HepG2 (cell line): ENCODE data around the gene RERE. TPM values are rescaled to one million over a fixed set of nuclear protein-coding genes. Genes with fewer than 3 reads are reported as not detected.

ENCODE experiments used
- ATAC-seq: fragments of 200-7000 bp; cut with Tn5 transposase; 3 replicates; pipeline ENCODE4 v1.9.1; 2020; ENCODE audit warnings: mild to moderate bottlenecking, moderate library complexity
- BruUV-seq: library from RNA; stranded (reverse); fragments of 400-500 nt; replicated peaks from 2 replicates; lab custom pipeline; 2021; lab: Mats Ljungman, UMichigan
- CTCF ChIA-PET: fragments of 300-600 bp; formaldehyde crosslinking; extraction: SDS; loops from one replicate; lab custom pipeline; 2021; ENCODE audit warnings: low total read pairs, inconsistent platforms, low intra/inter-chr PET ratio; lab: Yijun Ruan, JAX
- POLR2A ChIA-PET: fragments of 350-600 bp; sonication (Branson Sonifier 250); formaldehyde crosslinking; loops from one replicate; lab custom pipeline; 2020; ENCODE audit warnings: antibody characterized with exemption, inconsistent platforms; lab: Yijun Ruan, JAX
- DNase-seq: peaks from one replicate; pipeline ENCODE4 v3.0.0-alpha.2; 2015; ENCODE audit warnings: low spot score
- FAIRE-seq: peaks from 3 replicates; lab custom pipeline; 2011; peaks lifted over from hg19 to GRCh38; lab: Jason Lieb, UNC
- H2AFZ ChIP-seq: one replicate; pipeline ENCODE4 v1.6.1; 2011; ENCODE audit warnings: low read length, inconsistent platforms
- H3K27ac ChIP-seq: fragments of 300-600 bp; 3 replicates; pipeline ENCODE4 v1.8.0; 2011; ENCODE audit warnings: mixed run types, mild to moderate bottlenecking, mixed read lengths, low read length, inconsistent platforms; ENCODE audit not compliant: insufficient read depth; ENCODE audit errors: extremely low read length
- H3K27me3 ChIP-seq, 2 experiments: fragments of 200-600 bp in 1 of 2; 2 replicates in 1 of 2; 3 replicates in 1 of 2; pipeline versions ENCODE4 v1.6.0 to v1.8.0; 2011; ENCODE audit warnings: low read length in 2 of 2, mild to moderate bottlenecking in 2 of 2, moderate library complexity in 2 of 2, inconsistent platforms in 1 of 2; ENCODE audit not compliant: insufficient read depth in 2 of 2, control insufficient read depth in 1 of 2
- H3K36me3 ChIP-seq, 2 experiments: fragments of 200-600 bp in 1 of 2; replicated peaks in 1 of 2; 2 replicates in 1 of 2; 3 replicates in 1 of 2; pipeline versions ENCODE4 v1.5.1 to v1.8.0; 2011; ENCODE audit warnings: low read length in 2 of 2, inconsistent platforms in 1 of 2; ENCODE audit not compliant: insufficient read depth in 2 of 2, control insufficient read depth in 1 of 2
- H3K4me1 ChIP-seq: 2 replicates; pipeline ENCODE4 v1.5.1; 2012; ENCODE audit warnings: low read length, inconsistent platforms; ENCODE audit not compliant: insufficient read depth
- H3K4me2 ChIP-seq: 2 replicates; pipeline ENCODE4 v1.6.0; 2011; ENCODE audit warnings: low read depth, low read length, inconsistent platforms
- H3K4me3 ChIP-seq, 3 experiments: fragments of 200-600 bp in 1 of 3; sonication (generic), shearing (Covaris generic) in 1 of 3; replicated peaks in 1 of 3; 2 replicates each; pipeline ENCODE4 v1.5.1; 2011 to 2016; ENCODE audit warnings: low read length in 3 of 3, inconsistent platforms in 2 of 3, low read depth in 2 of 3, mild to moderate bottlenecking in 2 of 3, control low read depth in 1 of 3, mixed read lengths in 1 of 3; ENCODE audit not compliant: insufficient read depth in 1 of 3
- H3K79me2 ChIP-seq: one replicate; pipeline ENCODE4 v1.6.1; 2011; ENCODE audit warnings: low read length, inconsistent platforms; ENCODE audit not compliant: insufficient read depth
- H3K9ac ChIP-seq: 2 replicates; pipeline ENCODE4 v1.6.0; 2011; ENCODE audit warnings: mild to moderate bottlenecking, low read depth, low read length, inconsistent platforms; ENCODE audit not compliant: insufficient read depth
- H3K9me3 ChIP-seq: 2 replicates; pipeline ENCODE4 v1.5.1; 2012; ENCODE audit warnings: mild to moderate bottlenecking, low read length
- H4K20me1 ChIP-seq: 2 replicates; pipeline ENCODE4 v1.6.0; 2011; ENCODE audit warnings: inconsistent platforms, mild to moderate bottlenecking, low read length, moderate library complexity; ENCODE audit not compliant: insufficient read depth
- ATAD3A ChIP-seq: sonication (generic); formaldehyde crosslinking; IDR thresholded peaks from 2 replicates; pipeline ENCODE4 v1.4.0; 2020; ENCODE audit warnings: missing genetic modification reagents
- BCLAF1 ChIP-seq: fragments of 450-650 bp; IDR thresholded peaks from 2 replicates; pipeline ENCODE4 v1.6.1; 2017; ENCODE audit warnings: mild to moderate bottlenecking
- CSRNP2 ChIP-seq: sonication (generic); formaldehyde crosslinking; conservative IDR thresholded peaks from 2 replicates; pipeline ENCODE4 v1.8.0; 2022; ENCODE audit warnings: low read depth, missing genetic modification reagents
- HCFC1 ChIP-seq: fragments of 150-350 bp; IDR thresholded peaks from 2 replicates; pipeline ENCODE4 v1.6.1; 2014; ENCODE audit warnings: low read depth, low read length
- HDAC6 ChIP-seq: fragments of 200-600 bp; sonication (generic); IDR thresholded peaks from 2 replicates; pipeline ENCODE4 v1.7.0; 2017; ENCODE audit warnings: mild to moderate bottlenecking, antibody characterized with exemption, low read length, low read depth
- KLF16 ChIP-seq, 2 experiments: sonication (generic) in 1 of 2; formaldehyde crosslinking in 1 of 2; IDR thresholded peaks; 2 replicates each; pipeline versions ENCODE4 v1.6.1 to v1.8.0; 2016 to 2023; ENCODE audit warnings: missing genetic modification reagents in 2 of 2, missing compliant biosample characterization in 1 of 2
- MAZ ChIP-seq, 2 experiments: sonication (generic) in 1 of 2; formaldehyde crosslinking in 1 of 2; IDR thresholded peaks; 2 replicates each; pipeline versions ENCODE4 v1.5.0 to v1.6.1; 2012 to 2020; ENCODE audit warnings: low read depth in 2 of 2, mild to moderate bottlenecking in 2 of 2, borderline replicate concordance in 1 of 2, improper control_type of control experiment in 1 of 2, low read length in 1 of 2, missing genetic modification reagents in 1 of 2, moderate library complexity in 1 of 2
- MXD4 ChIP-seq: IDR thresholded peaks from 2 replicates; pipeline ENCODE4 v1.6.1; 2016; ENCODE audit warnings: mild to moderate bottlenecking, missing biosample characterization, missing genetic modification reagents
- NR2F1 ChIP-seq, 2 experiments: fragments of 450-650 bp in 1 of 2; formaldehyde crosslinking in 1 of 2; IDR thresholded peaks; 2 replicates each; pipeline versions ENCODE4 v1.5.0 to v1.6.1; 2016 to 2020; ENCODE audit warnings: mild to moderate bottlenecking in 1 of 2, missing compliant biosample characterization in 1 of 2, missing genetic modification reagents in 1 of 2, moderate library complexity in 1 of 2
- ZNF564 ChIP-seq: sonication (generic); formaldehyde crosslinking; IDR thresholded peaks from 2 replicates; pipeline ENCODE4 v1.8.1; 2023; ENCODE audit warnings: mild to moderate bottlenecking, missing genetic modification reagents
- ZNF577 ChIP-seq: sonication (generic); formaldehyde crosslinking; IDR thresholded peaks from 2 replicates; pipeline ENCODE4 v1.4.0; 2020; ENCODE audit warnings: mild to moderate bottlenecking, low read depth, missing genetic modification reagents, borderline replicate concordance
- ZNF615 ChIP-seq: sonication (generic); formaldehyde crosslinking; IDR thresholded peaks from 2 replicates; pipeline ENCODE4 v1.5.0; 2020; ENCODE audit warnings: mild to moderate bottlenecking, missing genetic modification reagents, borderline replicate concordance
- WGBS: methylation state at CpG from one replicate; pipeline ENCODE4 v1.1.6; 2017; ENCODE audit warnings: low lambda C conversion rate; 5-methylcytosine and 5-hydroxymethylcytosine counted together
- in situ Hi-C: cut with HindIII; loops from 2 replicates; pipeline ENCODE4 v1.10.0; 2017; ENCODE audit warnings: low pct_unique_long_range_greater_than_20kb; ENCODE audit not compliant: extremely low pct_ligation_motif_present
- intact Hi-C: fragments of 100-400 bp; cut with micrococcal nuclease; formaldehyde crosslinking; loops from one replicate; pipeline ENCODE4 v1.10.0; 2022; ENCODE audit not compliant: unreplicated experiment
- polyA plus RNA-seq, 8 experiments: library from polyadenylated mRNA; depleted of rRNA in 3 of 8; stranded (reverse) in 7 of 8; unstranded in 1 of 8; fragments of >200 nt; fragmentation: Illumina TruSeq in 4 of 8; extraction: Trizol in 4 of 8; gene quantifications; 2 replicates each; pipeline versions ENCODE4 v1.2.1 to v1.2.3, GENCODE V29; 2011 to 2016; ENCODE audit warnings: low read depth in 4 of 8, missing spikeins in 1 of 8, mixed read lengths in 1 of 8; ENCODE audit not compliant: insufficient read depth in 1 of 8
- total RNA-seq, 5 experiments: library from RNA; depleted of rRNA; stranded (reverse); fragments of >200 nt; fragmentation: Illumina TruSeq; extraction: Trizol; gene quantifications; 2 replicates each; pipeline ENCODE4 v1.2.3, GENCODE V29; 2016; ENCODE audit warnings: low read depth in 1 of 5
- TF ChIP-seq, protein P1 (sequence below): IDR thresholded peaks from 2 replicates; pipeline ENCODE4 v1.6.1; 2018; ENCODE audit warnings: missing genetic modification reagents
- TF ChIP-seq, protein P2 (sequence below): sonication (generic); formaldehyde crosslinking; IDR thresholded peaks from 2 replicates; pipeline ENCODE4 v1.5.0; 2020; ENCODE audit warnings: missing genetic modification reagents

RERE gene
- total and polyA plus RNA-seq, 2 of the 13 experiments (the other 11 are each of a cell fraction or from before 2014, with no cell fraction given), result 18.3 to 21.9 TPM

DNA sequence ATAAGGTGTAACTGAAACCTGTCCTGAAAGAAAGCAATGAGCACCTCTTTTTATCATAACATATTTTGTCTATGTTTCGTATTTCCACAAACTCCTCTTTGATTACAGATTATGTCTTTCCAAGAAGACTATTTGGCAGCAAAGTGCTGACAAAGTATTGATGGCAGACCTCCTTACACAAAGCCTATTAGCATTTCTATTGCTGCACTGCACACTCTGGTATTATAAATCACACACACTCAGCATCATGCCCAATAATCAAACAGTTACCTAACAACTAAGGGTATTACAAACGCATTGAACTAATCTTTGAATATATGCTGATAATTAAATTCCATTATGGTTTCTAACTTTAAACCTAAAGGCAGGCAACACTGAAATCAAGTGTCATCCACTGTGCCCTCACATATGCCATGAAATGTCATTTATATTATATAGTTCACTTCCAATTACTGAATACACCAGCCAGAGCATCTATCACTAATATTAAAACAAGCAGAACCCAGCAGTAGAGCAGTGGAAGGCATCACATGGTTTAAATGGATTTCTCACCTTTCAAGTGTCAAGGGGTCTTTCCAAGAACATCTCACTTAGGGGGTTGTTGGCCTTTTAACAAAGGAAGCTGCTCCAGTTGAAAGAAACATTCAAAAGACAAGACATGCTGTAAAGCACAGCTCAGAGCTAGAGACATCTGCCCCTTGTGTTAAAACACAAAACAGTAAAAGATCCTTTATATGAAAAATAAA is 239.1 kb downstream of the RERE start (continued):
- TF ChIP-seq CSRNP2, result no peak
- no peak for TF ChIP-seq BCLAF1
- TF ChIP-seq, protein P1, sequence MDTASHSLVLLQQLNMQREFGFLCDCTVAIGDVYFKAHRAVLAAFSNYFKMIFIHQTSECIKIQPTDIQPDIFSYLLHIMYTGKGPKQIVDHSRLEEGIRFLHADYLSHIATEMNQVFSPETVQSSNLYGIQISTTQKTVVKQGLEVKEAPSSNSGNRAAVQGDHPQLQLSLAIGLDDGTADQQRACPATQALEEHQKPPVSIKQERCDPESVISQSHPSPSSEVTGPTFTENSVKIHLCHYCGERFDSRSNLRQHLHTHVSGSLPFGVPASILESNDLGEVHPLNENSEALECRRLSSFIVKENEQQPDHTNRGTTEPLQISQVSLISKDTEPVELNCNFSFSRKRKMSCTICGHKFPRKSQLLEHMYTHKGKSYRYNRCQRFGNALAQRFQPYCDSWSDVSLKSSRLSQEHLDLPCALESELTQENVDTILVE (CRISPR knock-in tag), result no peak
- TF ChIP-seq KLF16 (CRISPR knock-in tag; IDR thresholded peaks at IDR 0.05), result no peak
- TF ChIP-seq MXD4 (CRISPR knock-in tag), result no peak

DNA sequence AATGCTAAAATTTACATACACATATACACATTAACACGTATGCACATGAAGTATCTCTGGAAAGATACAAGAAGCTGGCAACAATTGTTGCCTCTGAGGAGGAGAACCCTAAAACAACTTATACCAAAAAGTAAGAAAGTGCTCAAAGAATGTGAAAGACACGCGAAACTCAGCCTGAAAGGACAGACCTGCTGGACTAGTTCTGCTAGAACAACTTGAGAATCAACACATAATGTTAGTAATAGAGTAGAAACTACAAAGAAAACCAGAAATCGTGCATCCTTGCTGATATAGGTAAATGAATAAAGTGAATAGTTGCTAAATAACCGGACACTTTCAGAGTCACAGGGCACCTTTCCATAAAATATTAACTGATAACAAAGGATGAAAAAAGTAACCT is 242.5 kb downstream of the RERE start:
- CTCF ChIA-PET, result no interaction called here
- H3K27me3 ChIP-seq, result no peaks in the 10 kb centered on the region
- ATAC-seq (no peak), DNase-seq (no peak), FAIRE-seq (no peak)
- H3K79me2 ChIP-seq, result peaks cover 64% of the 10 kb centered on the region
- H3K4me3 ChIP-seq, result no peak overlapping the region
- peak overlapping the region; percentile 3 for H3K27ac ChIP-seq
- in situ Hi-C loops (loop anchor here (25.0 kb wide), 1 partner anchor 262 kb away; no protein-coding TSS in a partner anchor), intact Hi-C loops (no loop called here)
- 95% methylated on average over 5 of the region's 5 CpGs for WGBS
- H3K4me1 ChIP-seq, result peaks cover 59% of the 10 kb centered on the region
- no peak overlapping the region for H3K4me2 ChIP-seq
- H4K20me1 ChIP-seq, result no peaks in the 10 kb centered on the region; the same call in 1 of the 2 replicates
- peaks cover 6 to 9% of the 10 kb centered on the region in 2 experiments for H3K36me3 ChIP-seq
- no peaks in the 10 kb centered on the region for H3K9me3 ChIP-seq
- H2AFZ ChIP-seq, result no peak overlapping the region
- no peak overlapping the region for H3K9ac ChIP-seq
- POLR2A ChIA-PET, result no interaction called here
- no TSS peak for BruUV-seq
- TF ChIP-seq ATAD3A (CRISPR knock-in tag) (no peak), HCFC1 (no peak), ZNF615 (CRISPR knock-in tag) (no peak), ZNF577 (CRISPR knock-in tag) (no peak), NR2F1 (CRISPR knock-in tag; IDR thresholded peaks at IDR 0.05) (no peak), ZNF564 (CRISPR knock-in tag) (no peak), HDAC6 (no peak), MAZ (IDR thresholded peaks at IDR 0.05; ENCODE audit: borderline replicate concordance, low read depth, low read length) (no peak), MAZ (CRISPR knock-in tag; IDR thresholded peaks at IDR 0.05; ENCODE audit: low read depth) (no peak)
- TF ChIP-seq, protein P2, sequence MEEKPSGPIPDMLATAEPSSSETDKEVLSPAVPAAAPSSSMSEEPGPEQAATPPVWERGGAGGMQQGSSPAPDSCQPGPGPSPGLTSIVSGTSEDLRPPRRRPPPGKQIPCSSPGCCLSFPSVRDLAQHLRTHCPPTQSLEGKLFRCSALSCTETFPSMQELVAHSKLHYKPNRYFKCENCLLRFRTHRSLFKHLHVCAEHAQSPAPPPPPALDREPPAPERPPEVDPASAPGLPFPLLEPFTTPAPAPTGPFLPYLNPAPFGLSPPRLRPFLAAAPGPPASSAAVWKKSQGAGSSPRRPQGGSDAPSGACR (CRISPR knock-in tag), result no peak
